Suppressor macrophage treated with lipopolysaccharide for 4 hours (primary cell): ENCODE data around the gene HOXD12.

Source experiments
- DNase-seq: peaks from one replicate; pipeline ENCODE4 v3.0.0-alpha.2; 2020

The HOXD12 gene, protein sequence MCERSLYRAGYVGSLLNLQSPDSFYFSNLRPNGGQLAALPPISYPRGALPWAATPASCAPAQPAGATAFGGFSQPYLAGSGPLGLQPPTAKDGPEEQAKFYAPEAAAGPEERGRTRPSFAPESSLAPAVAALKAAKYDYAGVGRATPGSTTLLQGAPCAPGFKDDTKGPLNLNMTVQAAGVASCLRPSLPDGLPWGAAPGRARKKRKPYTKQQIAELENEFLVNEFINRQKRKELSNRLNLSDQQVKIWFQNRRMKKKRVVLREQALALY

DNA sequence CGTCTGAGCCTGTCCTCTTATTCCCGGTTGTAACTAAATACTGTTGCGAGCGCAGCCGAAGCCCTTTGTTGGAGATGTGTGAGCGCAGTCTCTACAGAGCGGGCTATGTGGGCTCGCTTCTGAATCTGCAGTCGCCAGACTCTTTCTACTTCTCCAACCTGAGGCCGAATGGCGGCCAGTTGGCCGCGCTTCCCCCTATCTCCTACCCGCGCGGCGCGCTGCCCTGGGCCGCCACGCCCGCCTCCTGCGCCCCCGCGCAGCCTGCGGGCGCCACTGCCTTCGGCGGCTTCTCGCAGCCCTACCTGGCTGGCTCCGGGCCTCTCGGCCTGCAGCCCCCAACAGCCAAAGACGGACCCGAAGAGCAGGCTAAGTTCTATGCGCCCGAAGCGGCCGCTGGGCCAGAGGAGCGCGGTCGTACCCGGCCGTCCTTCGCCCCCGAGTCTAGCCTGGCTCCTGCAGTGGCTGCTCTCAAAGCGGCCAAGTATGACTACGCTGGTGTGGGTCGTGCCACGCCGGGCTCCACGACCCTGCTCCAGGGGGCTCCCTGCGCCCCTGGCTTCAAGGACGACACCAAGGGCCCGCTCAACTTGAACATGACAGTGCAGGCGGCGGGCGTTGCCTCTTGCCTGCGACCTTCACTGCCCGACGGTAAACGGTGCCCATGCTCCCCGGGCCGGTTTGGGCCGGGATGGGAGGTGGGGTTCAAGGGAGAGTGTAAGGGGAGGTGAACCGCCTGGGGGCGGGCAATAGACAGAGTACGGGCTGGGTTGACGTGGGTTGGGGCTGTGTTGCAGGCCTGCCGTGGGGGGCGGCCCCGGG lies at the start of gene HOXD12:
Gene HOXD12 (plus strand): TSS at position 68 of the 819 bp plus-strand sequence. CDS start 7 bp downstream, at position 75.
- no peak for DNase-seq

DNA sequence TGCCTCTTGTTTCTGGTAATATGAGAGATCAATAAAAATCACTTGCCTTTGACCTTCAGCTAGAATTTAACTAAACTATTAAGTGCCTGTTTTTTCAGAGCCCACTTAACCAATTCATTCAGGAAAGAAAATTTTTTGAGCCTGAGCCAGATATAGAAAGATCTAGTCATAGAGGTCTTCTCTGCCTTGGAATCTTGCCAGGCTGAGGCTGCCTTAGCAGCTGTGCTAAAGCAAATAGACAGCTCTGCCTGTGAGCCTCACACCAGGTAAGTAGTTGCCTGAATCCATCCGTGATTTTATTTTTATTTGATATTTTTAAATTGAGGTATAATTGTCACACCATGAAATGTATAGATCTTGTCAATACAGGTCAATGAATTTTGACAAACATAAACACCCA lies 43.2 kb upstream of the HOXD12 start:
- no peak for DNase-seq

DNA sequence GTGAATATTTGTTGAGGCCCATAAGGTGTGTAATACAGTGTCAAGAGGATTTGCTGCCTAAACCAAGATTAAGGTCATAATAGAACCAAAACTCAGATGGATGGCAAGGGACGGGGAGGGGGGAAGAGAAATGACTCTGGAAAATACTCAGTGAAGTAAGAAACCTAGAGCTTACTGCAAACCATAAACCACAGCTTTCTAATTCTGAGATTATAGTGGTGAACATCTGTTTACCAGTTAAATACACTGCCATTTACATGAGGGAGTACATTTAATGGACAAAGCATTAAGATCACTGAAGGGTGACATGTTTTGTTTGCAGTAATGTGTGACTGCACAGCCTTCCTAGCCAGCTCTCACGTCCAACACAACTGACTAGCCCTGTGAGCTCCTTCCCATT lies 35.6 kb upstream of the HOXD12 start:
- no peak for DNase-seq

DNA sequence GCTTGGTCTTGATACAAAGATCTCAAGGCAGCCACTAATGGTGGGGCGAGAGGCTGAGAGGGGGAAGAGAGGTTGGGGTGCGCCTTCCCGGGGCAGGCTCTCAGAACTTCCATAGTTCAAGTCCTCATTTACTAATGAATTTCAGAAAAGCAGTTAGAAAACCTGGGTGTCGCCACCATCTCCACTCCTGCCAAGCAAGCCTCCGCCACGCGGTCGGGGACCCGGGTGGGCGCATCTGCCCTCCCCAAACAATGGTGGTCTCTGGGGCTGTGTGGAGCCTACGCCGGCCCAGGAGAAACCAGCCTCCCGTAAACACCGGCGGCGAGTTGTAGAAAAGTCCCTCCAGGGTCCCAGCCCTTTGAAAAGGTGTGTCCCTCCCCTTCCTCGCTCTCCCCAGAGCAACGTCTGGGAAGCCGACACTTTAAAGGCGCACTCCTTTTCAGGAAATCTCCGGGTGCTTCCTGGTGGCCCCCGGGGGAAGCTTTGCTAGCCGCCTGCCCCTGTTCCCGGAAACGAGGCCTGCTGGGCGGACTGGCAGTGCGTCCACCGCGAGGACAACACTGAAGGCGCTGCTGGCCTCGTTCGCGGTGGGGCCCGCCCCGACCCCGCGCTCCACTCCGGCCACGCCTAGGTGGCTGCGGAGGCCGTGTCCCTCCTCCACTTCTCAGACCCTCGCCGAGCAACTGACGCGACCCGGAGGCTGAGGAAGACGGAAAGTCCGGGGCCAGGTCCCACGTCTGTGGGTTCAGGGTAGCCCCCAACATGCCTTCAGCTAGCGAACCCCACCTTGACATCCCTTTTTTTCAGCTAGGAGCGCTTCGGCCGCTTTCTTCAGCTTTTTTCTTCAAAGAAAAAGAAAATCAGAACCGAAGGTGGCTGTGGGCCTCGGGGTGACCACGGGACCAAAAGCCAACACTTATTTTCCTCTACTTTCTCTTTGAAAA lies 32.7 kb upstream of the HOXD12 start:
- no peak for DNase-seq

DNA sequence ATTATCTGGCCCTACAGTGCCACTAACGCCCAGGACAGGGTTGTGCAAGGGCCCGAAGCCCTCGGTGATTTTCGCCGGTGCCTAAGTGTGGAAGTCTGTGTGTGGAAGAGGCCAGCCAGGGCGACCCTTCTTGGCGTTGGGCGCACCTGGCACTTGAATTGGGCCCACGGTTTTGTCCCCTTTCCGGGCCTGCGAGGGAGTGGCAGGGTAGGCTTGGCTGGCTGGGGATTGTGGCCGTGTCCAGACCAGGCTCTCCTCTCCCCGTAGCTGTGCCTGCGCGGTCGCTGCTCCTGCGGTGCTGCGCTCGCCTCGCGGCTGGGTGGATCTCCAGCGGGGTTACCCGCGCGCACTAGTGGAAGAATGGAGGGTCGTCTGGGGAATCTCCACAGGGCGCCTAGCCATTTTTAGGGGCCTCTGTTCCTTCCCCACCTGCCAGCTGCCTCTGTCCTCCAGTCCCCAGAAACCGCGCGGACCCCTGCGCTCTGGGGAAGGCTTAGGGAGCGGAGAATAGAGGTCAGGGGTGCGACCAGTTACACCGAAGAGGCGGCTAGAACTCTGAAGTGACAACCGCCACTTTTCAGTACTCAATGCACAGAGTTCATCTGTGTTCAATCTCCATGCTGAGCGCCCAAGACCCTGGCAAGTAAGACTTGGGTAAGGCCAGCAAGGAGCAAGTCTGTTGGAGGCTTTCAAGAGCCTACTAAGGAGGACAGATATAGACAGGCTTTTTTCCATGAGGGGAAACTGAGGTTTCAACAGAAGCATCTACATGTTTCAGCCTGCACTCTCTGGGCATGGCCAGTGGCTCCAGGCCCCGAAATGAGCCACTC lies 31.8 kb upstream of the HOXD12 start:
- no peak for DNase-seq

DNA sequence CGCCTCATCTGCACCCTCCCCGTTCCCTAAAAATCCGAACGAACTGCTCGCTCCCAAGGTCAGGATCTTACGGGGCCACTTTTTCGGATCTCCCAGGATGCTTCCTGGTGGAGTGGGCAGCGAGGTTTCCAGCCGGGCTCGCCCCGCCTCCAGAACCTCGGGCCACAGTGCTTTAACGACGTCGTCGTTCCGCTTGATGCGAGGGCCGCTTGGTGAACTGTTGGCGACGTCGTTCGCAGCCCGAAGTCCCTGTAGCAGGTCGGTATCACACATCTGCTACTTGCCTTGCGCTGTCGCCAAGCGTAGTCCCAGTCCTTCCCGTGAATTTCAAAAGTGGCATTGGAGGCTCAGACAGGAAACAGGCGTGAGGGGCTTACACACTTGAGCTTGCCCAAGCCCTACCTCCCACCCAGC lies 31.2 kb upstream of the HOXD12 start:
- DNase-seq: no peak

DNA sequence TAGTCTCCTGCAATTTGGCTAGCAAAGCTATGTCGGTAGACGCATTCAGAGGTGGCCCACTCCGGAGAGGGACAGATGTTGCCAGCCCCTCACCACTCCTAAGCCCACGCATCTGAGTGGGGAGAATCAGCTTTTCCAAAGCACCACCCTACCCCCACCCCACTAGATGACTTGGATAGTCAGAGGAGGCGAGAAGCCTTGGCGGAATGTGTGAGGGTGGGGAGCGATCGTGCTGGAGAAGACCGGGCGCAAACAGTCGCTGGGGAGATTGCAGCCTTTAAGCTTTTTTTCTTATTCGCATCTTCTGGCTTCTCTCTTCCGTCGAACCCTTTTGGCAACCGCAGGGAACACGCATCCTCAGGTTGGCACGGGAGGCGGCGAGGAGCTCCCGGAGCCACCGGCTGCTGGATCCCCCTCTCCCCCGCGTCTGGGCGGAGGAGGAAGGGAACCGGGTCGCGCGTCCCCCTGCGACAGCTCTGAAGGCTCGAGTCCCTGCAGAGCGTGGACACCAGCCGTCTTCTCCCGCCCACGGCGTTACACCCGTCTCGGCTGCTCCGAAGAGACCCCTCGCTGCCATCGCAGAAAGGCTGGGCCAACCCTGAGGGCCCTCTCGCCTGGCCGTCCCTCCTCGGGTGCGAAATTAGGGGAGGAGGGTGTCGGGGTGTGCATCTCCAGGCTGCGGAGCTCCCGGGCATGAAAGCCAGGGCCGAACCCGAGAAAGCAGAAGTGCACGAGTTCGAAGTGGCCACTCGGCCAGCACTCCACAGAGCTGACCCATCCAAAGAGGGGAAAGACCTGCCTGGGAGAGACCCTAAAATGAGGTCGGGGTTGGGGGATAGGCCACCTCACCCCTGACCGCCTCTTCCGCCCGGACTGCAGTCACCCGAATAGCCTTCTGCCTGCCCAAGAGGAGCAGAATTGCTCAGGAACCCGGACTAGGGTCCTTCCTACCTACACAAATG lies 28.0 kb upstream of the HOXD12 start:
- no peak for DNase-seq

DNA sequence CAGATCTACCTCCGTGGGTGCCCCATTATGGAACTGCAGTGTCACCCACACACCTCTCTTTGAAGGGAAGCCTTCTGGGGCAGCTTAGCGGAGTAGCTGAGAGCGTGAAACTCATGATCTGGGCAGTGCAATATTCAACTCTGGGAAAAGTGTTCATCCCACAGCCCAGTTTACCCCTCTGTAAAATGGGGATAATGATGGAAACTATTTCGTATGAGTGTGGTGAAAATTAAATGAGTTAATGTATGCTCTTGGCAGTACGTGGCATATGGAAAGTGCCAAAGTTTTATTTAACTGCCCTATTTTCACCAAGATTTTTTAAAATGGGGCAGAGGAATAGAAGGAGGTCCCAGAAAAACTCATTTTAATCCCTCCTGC lies 27.3 kb upstream of the HOXD12 start:
- no peak for DNase-seq

DNA sequence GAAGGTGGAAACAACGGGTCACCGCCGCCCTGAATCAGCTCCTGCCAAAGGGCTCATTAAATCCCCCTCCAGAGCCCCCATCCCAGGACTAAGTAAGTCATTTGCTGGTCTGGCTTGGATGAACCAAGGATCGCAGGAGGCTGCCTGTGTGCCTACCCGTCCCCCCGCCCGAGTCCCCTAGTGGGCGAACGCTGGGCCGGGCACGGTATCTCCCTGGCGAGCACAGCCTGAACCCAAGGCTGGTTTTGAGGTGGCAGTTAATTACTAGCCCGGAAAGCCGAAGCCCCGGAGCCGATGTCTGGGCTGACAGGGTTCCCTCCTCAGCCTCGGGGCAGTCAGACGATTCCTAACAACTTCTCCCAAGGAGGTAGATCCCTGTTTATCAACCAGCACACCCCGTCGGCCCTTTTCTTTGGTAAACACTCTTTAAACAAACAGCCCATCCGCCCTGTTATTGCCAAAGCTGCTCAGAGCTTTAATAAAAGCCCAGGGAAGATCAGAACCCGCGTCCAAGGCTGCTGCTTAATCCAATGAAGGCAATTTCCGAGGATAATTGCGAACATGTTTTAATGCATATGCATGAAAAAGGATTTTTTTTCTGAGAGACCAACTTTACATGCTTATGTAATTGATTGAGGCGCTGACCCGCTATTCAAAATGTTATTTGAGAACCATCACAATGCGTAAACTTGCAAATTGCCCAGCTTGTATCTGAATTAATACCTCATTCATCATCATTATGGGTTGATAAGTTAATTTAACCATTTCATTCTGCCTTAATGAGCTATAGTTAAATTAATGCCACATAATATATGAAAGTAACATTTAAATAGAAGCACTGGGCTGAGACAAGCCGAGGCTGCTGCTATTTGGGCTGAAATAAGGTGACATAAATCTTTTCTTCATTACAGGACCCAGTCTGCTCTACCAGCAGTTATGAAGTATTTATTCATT lies 26.4 kb upstream of the HOXD12 start:
- no peak for DNase-seq

DNA sequence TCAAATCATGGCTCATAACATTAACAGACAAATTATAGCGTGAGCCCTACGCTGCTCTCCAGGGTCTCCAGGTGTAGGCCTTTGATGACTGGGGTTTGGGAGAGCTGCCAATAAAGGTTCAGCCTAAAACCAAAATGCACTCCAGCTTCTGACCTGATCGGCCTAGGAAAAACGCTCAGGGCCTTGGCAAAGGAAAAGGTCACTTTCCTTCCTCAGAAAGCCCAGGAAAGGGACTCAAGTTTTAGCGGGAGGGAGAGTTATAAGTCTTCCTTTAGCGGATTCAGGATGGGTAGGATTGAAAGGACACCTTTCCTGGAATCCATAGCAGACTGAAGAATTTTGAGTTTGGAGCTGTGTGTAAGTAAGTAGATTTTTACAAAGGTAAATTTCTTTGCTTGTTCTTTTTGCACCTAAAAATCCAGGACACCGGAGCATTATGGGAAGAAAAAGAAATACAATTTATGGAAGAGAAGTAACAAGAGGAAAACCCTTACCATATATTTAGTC lies 24.6 kb upstream of the HOXD12 start:
- DNase-seq: no peak

DNA sequence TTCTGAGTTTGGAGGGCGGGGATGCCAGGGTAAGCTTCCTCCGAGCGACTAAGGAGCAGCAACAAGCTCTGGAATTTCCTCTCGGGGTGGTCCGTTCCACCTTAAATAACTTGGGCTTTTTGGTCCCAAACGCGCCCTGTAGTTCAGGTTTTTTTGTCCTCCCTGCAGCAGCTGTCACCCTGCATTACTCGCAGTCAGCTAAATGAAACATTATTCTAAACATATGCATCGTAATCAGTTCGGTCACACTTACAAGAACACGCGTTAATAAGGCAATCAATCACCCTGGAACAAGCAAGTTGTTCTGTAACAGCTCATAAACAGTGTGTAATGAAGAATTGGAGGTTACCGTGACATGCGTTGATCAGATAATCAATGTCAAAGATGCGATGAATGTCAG lies 24.1 kb upstream of the HOXD12 start:
- DNase-seq: no peak

DNA sequence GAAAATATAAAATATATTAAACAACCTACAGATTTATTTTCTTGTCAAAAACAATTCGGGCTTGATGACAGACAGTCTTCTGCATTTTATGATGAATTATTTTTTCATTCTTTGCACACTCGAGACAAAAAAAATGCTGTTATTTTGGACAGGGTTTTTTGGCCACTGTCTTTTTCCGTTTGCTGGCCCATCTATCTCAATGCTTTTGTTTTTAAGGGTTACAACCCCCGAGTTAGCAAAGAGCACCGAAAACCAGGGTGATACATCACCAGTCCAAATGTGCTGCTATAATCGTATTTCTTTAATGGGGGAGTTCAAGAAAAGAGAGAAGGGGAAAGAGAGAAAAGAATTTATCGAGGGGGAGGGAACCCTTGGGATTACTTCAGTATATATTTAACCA lies 23.5 kb upstream of the HOXD12 start:
- no peak for DNase-seq

DNA sequence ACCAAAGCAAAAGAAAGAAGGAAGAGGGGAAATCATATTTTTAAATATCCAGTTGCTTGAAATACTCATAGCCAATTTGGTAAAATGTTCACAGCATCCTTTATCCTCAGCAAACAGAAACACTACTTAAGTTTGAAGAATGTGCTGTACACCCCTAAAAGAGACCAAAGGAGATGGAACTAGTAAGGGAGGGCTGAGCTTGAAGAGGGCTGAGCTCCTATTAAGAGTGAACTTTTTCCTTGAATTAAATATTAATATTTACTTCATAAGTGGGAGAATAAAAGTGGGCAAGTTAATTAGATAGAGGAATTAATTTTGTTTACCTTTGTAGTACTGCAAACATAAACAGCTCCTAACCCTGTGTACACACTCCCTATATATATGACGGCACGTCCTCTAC lies 22.8 kb upstream of the HOXD12 start:
- no peak for DNase-seq

DNA sequence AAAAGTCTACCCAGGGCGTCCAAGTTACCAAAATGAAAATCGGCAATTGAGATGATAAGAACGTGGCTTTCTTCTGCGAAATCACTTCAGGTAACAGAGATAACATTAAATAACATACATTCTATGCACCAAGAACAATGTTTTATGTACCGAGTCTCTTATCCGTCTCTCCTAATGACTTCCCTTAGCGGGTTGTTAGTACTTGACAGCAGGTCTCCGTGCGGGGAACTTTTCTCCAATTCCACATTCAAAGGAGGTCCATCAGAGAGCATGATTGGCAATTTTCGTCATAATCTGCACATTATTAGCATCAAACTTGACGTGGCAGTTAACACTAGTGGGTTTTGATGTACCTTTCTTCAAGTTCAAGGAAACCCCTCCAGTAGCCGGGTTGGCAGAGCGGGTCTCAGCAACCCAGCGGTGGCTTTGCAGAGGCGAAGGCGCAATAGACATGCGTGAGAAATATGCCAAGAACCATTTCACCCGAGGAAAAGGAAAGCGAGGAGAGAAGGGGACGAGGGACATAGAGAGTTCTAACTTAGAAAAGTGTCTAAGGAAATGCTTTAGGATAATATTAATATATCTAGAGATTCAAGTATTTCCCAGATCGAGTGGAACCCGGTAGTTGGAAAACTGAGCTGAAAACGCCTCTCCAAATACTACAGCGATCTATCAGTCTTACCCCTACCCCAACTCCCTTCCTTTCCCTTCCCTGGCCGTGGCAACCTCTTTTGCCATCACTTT lies 20.9 kb upstream of the HOXD12 start:
- DNase-seq: no peak

DNA sequence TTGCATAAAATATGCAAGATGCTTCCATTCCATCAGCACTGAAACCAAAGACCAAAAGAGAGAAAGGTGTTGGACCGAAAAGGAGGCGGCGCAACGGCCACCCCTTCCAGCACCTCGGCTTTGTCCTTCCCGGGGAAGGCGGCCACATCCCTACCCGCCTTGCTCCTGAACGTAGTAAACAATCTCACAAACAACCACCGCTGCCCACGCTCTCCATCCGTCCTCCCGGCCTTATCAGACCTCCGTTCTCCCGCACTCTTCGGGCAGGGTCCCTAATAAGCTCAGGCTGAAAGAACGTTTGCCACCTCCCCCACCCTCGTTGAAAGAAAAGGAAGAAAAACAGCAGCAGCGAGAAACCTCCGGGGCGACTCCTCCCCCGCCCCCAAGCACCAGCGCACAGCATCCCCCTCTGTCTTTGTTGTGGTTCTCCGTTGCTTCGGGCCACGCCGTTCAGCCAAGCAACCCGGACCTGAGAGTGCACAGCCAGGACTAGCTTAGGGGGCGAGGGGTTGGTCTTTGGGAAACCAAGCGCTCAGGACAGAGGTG lies 20.2 kb upstream of the HOXD12 start:
- no peak for DNase-seq

DNA sequence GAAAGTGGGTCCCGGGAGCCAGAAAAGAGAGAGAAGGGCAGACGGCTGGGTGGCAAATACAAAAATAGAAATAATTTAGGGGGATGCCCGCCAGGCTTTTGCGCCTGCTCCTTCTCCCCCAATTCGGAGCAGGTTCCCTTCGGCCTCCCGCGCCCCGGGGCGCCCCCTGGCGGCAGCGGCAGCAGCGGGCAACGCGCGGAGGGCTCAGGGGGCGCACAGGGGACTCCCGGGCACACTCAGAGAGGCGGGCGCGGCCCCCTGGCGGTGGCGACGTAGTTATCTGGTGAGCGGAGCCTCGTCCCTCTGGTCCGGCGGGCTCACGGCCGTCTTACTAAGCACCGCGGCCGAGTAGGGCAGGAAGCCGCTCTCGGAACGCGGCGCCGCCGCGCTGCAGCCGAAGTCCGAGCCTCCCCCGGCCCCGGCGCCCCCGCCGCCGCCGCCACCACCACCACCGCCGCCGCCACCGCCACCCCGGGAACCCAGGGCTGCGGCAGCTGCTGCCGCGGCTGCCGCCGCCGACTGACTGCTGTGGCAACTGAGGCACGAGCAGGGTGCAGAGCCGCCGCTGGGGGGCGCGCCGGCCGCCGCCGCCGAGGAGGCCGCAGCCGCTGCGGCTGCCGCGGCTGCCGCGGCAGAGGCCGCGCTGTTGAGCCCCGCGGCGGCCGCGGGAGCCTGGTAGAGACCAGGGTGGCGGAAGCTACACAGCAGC lies 19.6 kb upstream of the HOXD12 start:
- peak; percentile 52 for DNase-seq

DNA sequence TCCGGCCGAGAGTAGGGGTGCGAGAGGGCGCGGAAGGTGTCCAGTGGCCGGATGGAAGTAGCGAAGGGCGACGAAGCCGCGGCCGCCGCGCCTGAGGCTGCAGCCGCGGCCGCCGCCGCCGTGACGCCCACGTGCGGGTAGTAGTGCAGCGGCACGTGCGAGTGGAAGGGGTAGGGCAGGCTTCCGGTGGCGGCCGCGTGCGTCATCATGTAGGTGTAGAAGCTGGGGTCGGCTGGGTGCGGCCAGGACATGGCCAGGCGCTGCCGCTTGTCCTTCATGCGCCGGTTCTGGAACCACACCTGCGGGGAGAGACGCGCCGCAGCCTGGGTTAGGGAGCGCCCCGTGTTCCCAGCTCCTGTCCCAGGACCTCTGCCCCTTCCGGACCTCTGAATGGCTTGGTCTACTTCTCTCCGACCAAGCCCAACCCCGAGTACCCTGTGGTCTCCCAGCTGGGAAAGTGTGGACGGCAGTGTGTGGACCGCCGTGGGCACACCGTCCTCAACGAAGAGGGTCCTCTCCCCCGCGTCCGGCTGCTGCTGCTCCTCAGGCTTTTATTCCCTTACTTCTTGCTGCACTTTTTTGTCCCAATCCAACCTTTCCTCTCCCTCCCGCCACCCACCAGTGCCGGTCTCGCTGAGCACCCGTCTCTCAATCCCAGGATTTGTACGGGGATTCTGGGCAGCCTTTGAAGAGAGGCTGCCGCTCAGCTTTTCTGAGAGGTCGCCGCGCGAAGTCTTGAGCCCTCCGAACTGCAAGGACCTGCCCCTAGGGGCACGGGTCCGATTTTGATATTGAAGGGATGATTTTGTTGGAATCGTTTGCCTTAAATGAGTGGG lies 18.8 kb upstream of the HOXD12 start:
- no peak for DNase-seq
